H9 (cell line): ENCODE data around the gene BPIFA1. TPM values are rescaled to one million over a fixed set of nuclear protein-coding genes. Genes with fewer than 3 reads are reported as not detected.

Experiments
- DNase-seq: peaks from one replicate; pipeline ENCODE4 v3.0.0-alpha.2; 2017
- H2AFZ ChIP-seq: one replicate; pipeline ENCODE4 v1.6.1; 2013; ENCODE audit warnings: mild to moderate bottlenecking, low read length, control low read depth, moderate library complexity
- H2AK5ac ChIP-seq: 2 replicates; pipeline ENCODE4 v1.6.1; 2013; ENCODE audit warnings: low read length, control low read depth, mixed read lengths; ENCODE audit not compliant: insufficient read length
- H2BK120ac ChIP-seq: one replicate; pipeline ENCODE4 v1.6.1; 2013; ENCODE audit warnings: low read depth, mild to moderate bottlenecking, low read length, control low read depth, inconsistent platforms; ENCODE audit not compliant: poor library complexity, severe bottlenecking
- H2BK12ac ChIP-seq: 2 replicates; pipeline ENCODE4 v1.6.1; 2013; ENCODE audit warnings: low read length, control low read depth, mixed read lengths, low read depth; ENCODE audit not compliant: insufficient read length
- H2BK15ac ChIP-seq: 2 replicates; pipeline ENCODE4 v1.6.1; 2013; ENCODE audit warnings: low read depth, low read length, control low read depth
- H2BK20ac ChIP-seq: one replicate; pipeline ENCODE4 v1.6.1; 2013; ENCODE audit warnings: low read depth, mild to moderate bottlenecking, low read length, control low read depth, inconsistent platforms; ENCODE audit not compliant: poor library complexity, severe bottlenecking
- H2BK5ac ChIP-seq: 2 replicates; pipeline ENCODE4 v1.6.1; 2013; ENCODE audit warnings: low read length, control low read depth, mixed read lengths; ENCODE audit not compliant: insufficient read length
- H3K14ac ChIP-seq: 2 replicates; pipeline ENCODE4 v1.6.1; 2013; ENCODE audit warnings: low read length, control low read depth; ENCODE audit not compliant: insufficient read depth
- H3K18ac ChIP-seq: 2 replicates; pipeline ENCODE4 v1.6.1; 2013; ENCODE audit warnings: low read depth, mild to moderate bottlenecking, mixed read lengths, low read length, control low read depth; ENCODE audit not compliant: insufficient read length
- H3K23ac ChIP-seq: 2 replicates; pipeline ENCODE4 v1.6.1; 2013; ENCODE audit warnings: low read length, control low read depth, mixed read lengths, low read depth; ENCODE audit not compliant: insufficient read length
- H3K23me2 ChIP-seq: 2 replicates; pipeline ENCODE4 v1.6.1; 2013; ENCODE audit warnings: low read depth, mild to moderate bottlenecking, mixed read lengths, low read length, control low read depth; ENCODE audit not compliant: insufficient read length, poor library complexity, severe bottlenecking
- H3K27ac ChIP-seq: 2 replicates; pipeline ENCODE4 v1.5.1; 2013; ENCODE audit warnings: low read length, control low read depth, mixed read lengths, low read depth; ENCODE audit not compliant: insufficient read length
- H3K27me3 ChIP-seq: 2 replicates; pipeline ENCODE4 v1.6.1; 2013; ENCODE audit warnings: low read length, control low read depth, inconsistent platforms; ENCODE audit not compliant: insufficient read depth
- H3K4ac ChIP-seq: 2 replicates; pipeline ENCODE4 v1.6.1; 2013; ENCODE audit warnings: low read depth, mild to moderate bottlenecking, control low read depth, inconsistent platforms, low read length, moderate library complexity
- H3K4me1 ChIP-seq: 2 replicates; pipeline ENCODE4 v1.6.1; 2013; ENCODE audit warnings: low read length, control low read depth, inconsistent platforms; ENCODE audit not compliant: insufficient read depth
- H3K4me2 ChIP-seq: 2 replicates; pipeline ENCODE4 v1.6.1; 2013; ENCODE audit warnings: low read length, control low read depth, mixed read lengths; ENCODE audit not compliant: insufficient read length, insufficient read depth
- H3K56ac ChIP-seq: 2 replicates; pipeline ENCODE4 v1.6.1; 2013; ENCODE audit warnings: low read depth, mild to moderate bottlenecking, mixed read lengths, low read length, control low read depth; ENCODE audit not compliant: insufficient read length
- H3K79me1 ChIP-seq: 2 replicates; pipeline ENCODE4 v1.6.1; 2013; ENCODE audit warnings: low read depth, mild to moderate bottlenecking, moderate library complexity, low read length, control low read depth, inconsistent platforms; ENCODE audit not compliant: insufficient read depth, poor library complexity, severe bottlenecking
- H3K79me2 ChIP-seq: 2 replicates; pipeline ENCODE4 v1.6.1; 2013; ENCODE audit warnings: low read length, control low read depth, inconsistent platforms; ENCODE audit not compliant: insufficient read depth
- H3K9ac ChIP-seq: 2 replicates; pipeline ENCODE4 v1.6.1; 2013; ENCODE audit warnings: low read length, control low read depth, mixed read lengths; ENCODE audit not compliant: insufficient read length; ENCODE audit errors: extremely low read depth
- H3K9me3 ChIP-seq: one replicate; pipeline ENCODE4 v1.6.1; 2013; ENCODE audit warnings: low read depth, low read length, inconsistent platforms; ENCODE audit not compliant: control insufficient read depth
- H3T11ph ChIP-seq: one replicate; pipeline ENCODE4 v1.6.1; 2013; ENCODE audit warnings: mild to moderate bottlenecking, low read length, control low read depth, inconsistent platforms
- H4K20me1 ChIP-seq: one replicate; pipeline ENCODE4 v1.6.1; 2013; ENCODE audit not compliant: control insufficient read depth, insufficient read length, insufficient read depth
- H4K5ac ChIP-seq: 2 replicates; pipeline ENCODE4 v1.6.1; 2013; ENCODE audit warnings: low read depth, mild to moderate bottlenecking, mixed read lengths, low read length, control low read depth; ENCODE audit not compliant: insufficient read length
- H4K8ac ChIP-seq: replicated peaks from 2 replicates; pipeline ENCODE4 v1.6.1; 2013; ENCODE audit warnings: low read length, control low read depth, mixed read lengths, low read depth; ENCODE audit not compliant: insufficient read length
- H4K91ac ChIP-seq: 2 replicates; pipeline ENCODE4 v1.6.1; 2013; ENCODE audit warnings: low read depth, mild to moderate bottlenecking, moderate library complexity, mixed read lengths, low read length, control low read depth; ENCODE audit not compliant: insufficient read length
- H3K27ac Mint-ChIP-seq, 3 experiments: 2 replicates in 2 of 3; 3 replicates in 1 of 3; pipeline ENCODE4 v1.8.0; 2020 to 2021; ENCODE audit warnings: mixed read lengths in 3 of 3, mild to moderate bottlenecking in 1 of 3, moderate library complexity in 1 of 3
- H3K27me3 Mint-ChIP-seq: 2 replicates; pipeline ENCODE4 v1.8.0; 2021; ENCODE audit warnings: low read depth, mild to moderate bottlenecking, moderate library complexity, mixed read lengths
- H3K36me3 Mint-ChIP-seq, 3 experiments: 2 replicates in 2 of 3; 3 replicates in 1 of 3; pipeline ENCODE4 v1.8.0; 2020 to 2021; ENCODE audit warnings: low read depth in 3 of 3, mixed read lengths in 3 of 3; ENCODE audit not compliant: insufficient read depth in 1 of 3
- H3K4me1 Mint-ChIP-seq, 2 experiments: 2 replicates each; pipeline ENCODE4 v1.8.0; 2020; ENCODE audit warnings: mixed read lengths in 2 of 2
- H3K4me3 Mint-ChIP-seq, 2 experiments: 2 replicates in 1 of 2; 3 replicates in 1 of 2; pipeline ENCODE4 v1.8.0; 2020 to 2021; ENCODE audit warnings: mild to moderate bottlenecking in 2 of 2, mixed read lengths in 2 of 2, moderate library complexity in 1 of 2
- H3K9me3 Mint-ChIP-seq, 2 experiments: 2 replicates in 1 of 2; 3 replicates in 1 of 2; pipeline ENCODE4 v1.8.0; 2020; ENCODE audit warnings: mild to moderate bottlenecking in 2 of 2, mixed read lengths in 2 of 2, moderate library complexity in 1 of 2
- WGBS: extraction: QIAGEN DNeasy Blood & Tissue Kit; methylation state at CpG from one replicate; pipeline ENCODE4 v1.1.7; 2013; ENCODE audit warnings: missing lambda C conversion rate, low lambda C conversion rate, mixed read lengths; ENCODE audit not compliant: insufficient read length; ENCODE audit errors: extremely low coverage; 5-methylcytosine and 5-hydroxymethylcytosine counted together
- total RNA-seq: library from RNA; stranded (reverse); gene quantifications from 2 replicates; pipeline ENCODE4 v1.2.1, GENCODE V29; 2021
- TF ChIP-seq, protein P1 (sequence below): fragments of 200-600 bp; sonication (generic); conservative IDR thresholded peaks from 3 replicates; pipeline ENCODE4 v1.8.0; 2021; ENCODE audit warnings: antibody characterized with exemption, mild to moderate bottlenecking

The BPIFA1 gene
- total RNA-seq, 1 experiment from 2014 or later = not detected

DNA sequence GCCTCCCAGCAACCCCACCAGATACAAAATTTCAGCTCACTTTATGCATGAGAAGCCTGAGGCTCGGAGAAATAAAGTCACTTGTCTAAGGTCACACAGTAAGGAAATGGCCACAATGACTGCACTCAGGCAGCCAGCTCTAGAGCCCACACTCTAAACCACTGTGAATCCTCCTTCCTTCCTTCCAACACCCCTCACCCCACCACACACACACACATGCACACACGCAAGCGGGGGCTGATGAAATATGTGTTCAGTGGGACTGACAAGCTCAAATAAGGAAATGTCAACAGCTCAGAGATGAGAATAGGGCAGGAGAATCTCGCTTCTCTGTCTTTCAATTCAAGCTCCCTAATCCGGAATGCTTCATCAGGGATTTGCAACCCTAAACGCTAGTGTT lies 6.0 kb upstream of the BPIFA1 start:
- H3K27me3 ChIP-seq = no peaks in the 10 kb centered on the region
- H2AFZ ChIP-seq = no peak overlapping the region
- no peaks in the 10 kb centered on the region for H3K9me3 ChIP-seq
- H2BK120ac ChIP-seq = no peak overlapping the region
- H3K36me3 Mint-ChIP-seq = no peaks in the 10 kb centered on the region
- DNase-seq = no peak
- H3K9ac ChIP-seq = no peak overlapping the region
- TF ChIP-seq, protein P1, sequence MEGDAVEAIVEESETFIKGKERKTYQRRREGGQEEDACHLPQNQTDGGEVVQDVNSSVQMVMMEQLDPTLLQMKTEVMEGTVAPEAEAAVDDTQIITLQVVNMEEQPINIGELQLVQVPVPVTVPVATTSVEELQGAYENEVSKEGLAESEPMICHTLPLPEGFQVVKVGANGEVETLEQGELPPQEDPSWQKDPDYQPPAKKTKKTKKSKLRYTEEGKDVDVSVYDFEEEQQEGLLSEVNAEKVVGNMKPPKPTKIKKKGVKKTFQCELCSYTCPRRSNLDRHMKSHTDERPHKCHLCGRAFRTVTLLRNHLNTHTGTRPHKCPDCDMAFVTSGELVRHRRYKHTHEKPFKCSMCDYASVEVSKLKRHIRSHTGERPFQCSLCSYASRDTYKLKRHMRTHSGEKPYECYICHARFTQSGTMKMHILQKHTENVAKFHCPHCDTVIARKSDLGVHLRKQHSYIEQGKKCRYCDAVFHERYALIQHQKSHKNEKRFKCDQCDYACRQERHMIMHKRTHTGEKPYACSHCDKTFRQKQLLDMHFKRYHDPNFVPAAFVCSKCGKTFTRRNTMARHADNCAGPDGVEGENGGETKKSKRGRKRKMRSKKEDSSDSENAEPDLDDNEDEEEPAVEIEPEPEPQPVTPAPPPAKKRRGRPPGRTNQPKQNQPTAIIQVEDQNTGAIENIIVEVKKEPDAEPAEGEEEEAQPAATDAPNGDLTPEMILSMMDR = no peak
- H4K8ac ChIP-seq = no peak overlapping the region
- H3K14ac ChIP-seq = no peak overlapping the region
- peaks cover 29% of the 10 kb centered on the region for H3K27me3 Mint-ChIP-seq
- no peak overlapping the region for H3K4me3 Mint-ChIP-seq
- no peak overlapping the region for H2BK12ac ChIP-seq
- WGBS = no CpG with 5 or more reads among the region's 6 CpGs
- H3K27ac Mint-ChIP-seq = peak overlapping the region in 2 of 3 experiments; percentile 40 to 90; a peak in 1 of 7 replicates
- H3K23me2 ChIP-seq = no peaks in the 10 kb centered on the region
- H2BK5ac ChIP-seq = no peak overlapping the region
- H3K27ac ChIP-seq = no peak overlapping the region
- H2BK15ac ChIP-seq = no peak overlapping the region
- H3K18ac ChIP-seq = peak overlapping the region; percentile 15
- H3K4me1 ChIP-seq = no peaks in the 10 kb centered on the region
- no peak overlapping the region for H4K91ac ChIP-seq
- H3K4ac ChIP-seq = no peak overlapping the region
- no peaks in the 10 kb centered on the region for H3K79me2 ChIP-seq
- H3K79me1 ChIP-seq = no peaks in the 10 kb centered on the region
- no peak overlapping the region for H2BK20ac ChIP-seq
- H3K23ac ChIP-seq = no peak overlapping the region
- no peak overlapping the region for H3T11ph ChIP-seq
- no peak overlapping the region for H3K4me2 ChIP-seq
- no peak overlapping the region for H4K5ac ChIP-seq
- no peak overlapping the region for H2AK5ac ChIP-seq
- H4K20me1 ChIP-seq = no peaks in the 10 kb centered on the region
- no peaks in the 10 kb centered on the region for H3K9me3 Mint-ChIP-seq
- H3K4me1 Mint-ChIP-seq = peaks cover 7 to 14% of the 10 kb centered on the region in 2 experiments
- no peak overlapping the region for H3K56ac ChIP-seq
